Measurements from ENCODE around the gene L3MBTL2. TPM values are rescaled to one million over a fixed set of nuclear protein-coding genes. Genes with fewer than 3 reads are reported as not detected.

L3MBTL2 gene
- polyA plus RNA-seq, 3 donors: 13.6 to 15.2 (median 14.0) TPM

- H3K9me3 Mint-ChIP-seq: peaks cover 0 to 2% (median 0%) of the 10 kb centered on the region in 7 donors
- no peaks in the 10 kb centered on the region for H3K27me3 ChIP-seq (ENCODE audit: control insufficient read depth in 2 of 2, insufficient read depth in 2 of 2, low read length in 2 of 2)
- H3K36me3 ChIP-seq (replicated peaks in 1 of 2; ENCODE audit: control insufficient read depth in 1 of 2, insufficient read depth in 2 of 2, low read length in 2 of 2): peaks cover 78 to 95% of the 10 kb centered on the region in 2 donors
- H3K4me2 ChIP-seq (replicated peaks; ENCODE audit: extremely low read depth, low read length, poor library complexity, severe bottlenecking): no peak overlapping the region
- no peak overlapping the region for H3K4me3 Mint-ChIP-seq
- no peak overlapping the region for H3K27ac Mint-ChIP-seq
- intact Hi-C loops (cut with micrococcal nuclease): no loop called here
- H3K9me3 ChIP-seq (replicated peaks in 1 of 2; ENCODE audit: control insufficient read depth in 1 of 2, insufficient read depth in 1 of 2, low read length in 2 of 2): no peaks in the 10 kb centered on the region
- no peaks in the 10 kb centered on the region for H3K27me3 Mint-ChIP-seq (ENCODE audit: low read depth in 3 of 3)
- peaks cover 32% of the 10 kb centered on the region for H3K79me2 ChIP-seq (ENCODE audit: insufficient read depth, low read length)
- H3K4me3 ChIP-seq (replicated peaks in 1 of 3; ENCODE audit: low read depth in 2 of 3, low read length in 3 of 3): no peak overlapping the region
- peaks cover 70 to 98% of the 10 kb centered on the region in 2 donors for H3K36me3 Mint-ChIP-seq
- no peak overlapping the region for H2AFZ ChIP-seq (ENCODE audit: insufficient read depth, low read depth, low read length, poor library complexity, severe bottlenecking)
- H4K20me1 ChIP-seq (ENCODE audit: insufficient read depth, low read length): no peaks in the 10 kb centered on the region
- H3K9ac ChIP-seq (ENCODE audit: insufficient read depth, low read length, poor library complexity, severe bottlenecking): no peak overlapping the region
- 96% methylated on average over 4 of the region's 9 CpGs for WGBS (ENCODE audit: insufficient coverage)
- DNase-seq: no peak
- no peak overlapping the region for H3K27ac ChIP-seq (ENCODE audit: low read depth in 1 of 2, low read length in 2 of 2)
- H3K4me1 ChIP-seq (ENCODE audit: control insufficient read depth in 1 of 2, insufficient read depth in 2 of 2, low read length in 2 of 2): peaks cover 0 to 2% of the 10 kb centered on the region in 2 donors
- TF ChIP-seq, protein P1, sequence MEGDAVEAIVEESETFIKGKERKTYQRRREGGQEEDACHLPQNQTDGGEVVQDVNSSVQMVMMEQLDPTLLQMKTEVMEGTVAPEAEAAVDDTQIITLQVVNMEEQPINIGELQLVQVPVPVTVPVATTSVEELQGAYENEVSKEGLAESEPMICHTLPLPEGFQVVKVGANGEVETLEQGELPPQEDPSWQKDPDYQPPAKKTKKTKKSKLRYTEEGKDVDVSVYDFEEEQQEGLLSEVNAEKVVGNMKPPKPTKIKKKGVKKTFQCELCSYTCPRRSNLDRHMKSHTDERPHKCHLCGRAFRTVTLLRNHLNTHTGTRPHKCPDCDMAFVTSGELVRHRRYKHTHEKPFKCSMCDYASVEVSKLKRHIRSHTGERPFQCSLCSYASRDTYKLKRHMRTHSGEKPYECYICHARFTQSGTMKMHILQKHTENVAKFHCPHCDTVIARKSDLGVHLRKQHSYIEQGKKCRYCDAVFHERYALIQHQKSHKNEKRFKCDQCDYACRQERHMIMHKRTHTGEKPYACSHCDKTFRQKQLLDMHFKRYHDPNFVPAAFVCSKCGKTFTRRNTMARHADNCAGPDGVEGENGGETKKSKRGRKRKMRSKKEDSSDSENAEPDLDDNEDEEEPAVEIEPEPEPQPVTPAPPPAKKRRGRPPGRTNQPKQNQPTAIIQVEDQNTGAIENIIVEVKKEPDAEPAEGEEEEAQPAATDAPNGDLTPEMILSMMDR (IDR thresholded peaks at IDR 0.05): no peak
- H3K4me1 Mint-ChIP-seq: peaks cover 3% of the 10 kb centered on the region
Observed at GRCh38 chr22:41271787-41272186, 66.7 kb downstream of the L3MBTL2 start.

DNA sequence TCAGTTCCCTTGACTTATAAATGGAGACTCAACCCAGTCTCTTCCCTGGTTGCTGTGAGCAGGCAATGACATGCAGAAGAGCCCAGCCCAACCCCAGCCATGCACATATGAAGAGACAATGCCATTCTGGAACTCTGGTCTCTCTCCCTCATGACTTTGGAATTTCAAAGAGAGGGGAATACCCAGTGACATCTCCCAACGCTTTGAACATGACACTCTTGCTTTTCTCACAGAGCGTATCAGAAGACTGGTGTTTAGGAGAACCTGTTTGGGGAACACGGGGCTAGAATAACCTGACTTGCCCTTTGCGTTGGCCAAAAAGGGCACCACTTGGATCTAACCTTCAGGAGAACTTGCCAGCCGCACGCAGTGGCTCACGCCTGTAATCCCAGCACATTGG is 68.0 kb downstream of the L3MBTL2 start:
- H3K27ac ChIP-seq (ENCODE audit: low read depth in 1 of 2, low read length in 2 of 2): no peak overlapping the region
- no peak overlapping the region for H3K4me2 ChIP-seq (replicated peaks; ENCODE audit: extremely low read depth, low read length, poor library complexity, severe bottlenecking)
- TF ChIP-seq, protein P1 (IDR thresholded peaks at IDR 0.05): no peak
- intact Hi-C loops (cut with micrococcal nuclease): no loop called here
- H2AFZ ChIP-seq (ENCODE audit: insufficient read depth, low read depth, low read length, poor library complexity, severe bottlenecking): no peak overlapping the region
- no peak overlapping the region for H3K4me3 ChIP-seq (replicated peaks in 1 of 3; ENCODE audit: low read depth in 2 of 3, low read length in 3 of 3)
- Mint-ChIP-seq H3K9me3 (peaks cover 0 to 2% (median 0%) of the 10 kb centered on the region in 7 donors), H3K4me3 (no peak overlapping the region), H3K27ac (peak overlapping the region in 3 of 7 donors; percentile 21 to 75 (median 21)), H3K27me3 (ENCODE audit: low read depth in 3 of 3) (no peaks in the 10 kb centered on the region), H3K4me1 (peaks cover 3% of the 10 kb centered on the region), H3K36me3 (peaks cover 66 to 99% of the 10 kb centered on the region in 2 donors)
- peaks cover 0 to 2% of the 10 kb centered on the region in 2 donors for H3K4me1 ChIP-seq (ENCODE audit: control insufficient read depth in 1 of 2, insufficient read depth in 2 of 2, low read length in 2 of 2)
- peaks cover 76 to 95% of the 10 kb centered on the region in 2 donors for H3K36me3 ChIP-seq (replicated peaks in 1 of 2; ENCODE audit: control insufficient read depth in 1 of 2, insufficient read depth in 2 of 2, low read length in 2 of 2)
- H3K79me2 ChIP-seq (ENCODE audit: insufficient read depth, low read length): peaks cover 37% of the 10 kb centered on the region
- 98% methylated on average over 7 of the region's 7 CpGs for WGBS (ENCODE audit: insufficient coverage)
- no peaks in the 10 kb centered on the region for H3K9me3 ChIP-seq (replicated peaks in 1 of 2; ENCODE audit: control insufficient read depth in 1 of 2, insufficient read depth in 1 of 2, low read length in 2 of 2)
- no peaks in the 10 kb centered on the region for H3K27me3 ChIP-seq (ENCODE audit: control insufficient read depth in 2 of 2, insufficient read depth in 2 of 2, low read length in 2 of 2)
- DNase-seq: no peak
- no peak overlapping the region for H3K9ac ChIP-seq (ENCODE audit: insufficient read depth, low read length, poor library complexity, severe bottlenecking)
- H4K20me1 ChIP-seq (ENCODE audit: insufficient read depth, low read length): no peaks in the 10 kb centered on the region

Measured in CD14-positive monocyte (primary cell).